ENCODE results near the gene ARHGAP22.

DNA sequence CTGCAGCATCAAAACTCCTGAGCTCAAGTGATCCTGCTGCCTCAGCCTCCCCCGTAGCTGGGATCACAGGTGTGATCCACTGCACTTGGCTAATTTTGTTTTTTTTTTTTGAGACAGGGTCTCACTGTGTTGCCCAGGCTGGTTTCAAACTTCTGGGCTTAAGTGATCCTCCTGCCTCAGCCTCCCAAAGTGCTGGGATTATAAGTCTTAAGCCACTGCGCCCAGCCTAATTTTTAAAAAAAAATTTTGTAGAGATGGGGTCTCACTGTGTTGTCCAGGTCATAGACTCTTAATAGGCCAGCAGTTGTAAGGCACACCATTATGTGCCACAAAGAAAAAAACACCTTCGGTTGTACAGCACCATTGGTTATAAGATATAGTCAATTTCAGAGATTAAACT lies 176.0 kb downstream of the ARHGAP22 start:
- TF ChIP-seq, protein P1, sequence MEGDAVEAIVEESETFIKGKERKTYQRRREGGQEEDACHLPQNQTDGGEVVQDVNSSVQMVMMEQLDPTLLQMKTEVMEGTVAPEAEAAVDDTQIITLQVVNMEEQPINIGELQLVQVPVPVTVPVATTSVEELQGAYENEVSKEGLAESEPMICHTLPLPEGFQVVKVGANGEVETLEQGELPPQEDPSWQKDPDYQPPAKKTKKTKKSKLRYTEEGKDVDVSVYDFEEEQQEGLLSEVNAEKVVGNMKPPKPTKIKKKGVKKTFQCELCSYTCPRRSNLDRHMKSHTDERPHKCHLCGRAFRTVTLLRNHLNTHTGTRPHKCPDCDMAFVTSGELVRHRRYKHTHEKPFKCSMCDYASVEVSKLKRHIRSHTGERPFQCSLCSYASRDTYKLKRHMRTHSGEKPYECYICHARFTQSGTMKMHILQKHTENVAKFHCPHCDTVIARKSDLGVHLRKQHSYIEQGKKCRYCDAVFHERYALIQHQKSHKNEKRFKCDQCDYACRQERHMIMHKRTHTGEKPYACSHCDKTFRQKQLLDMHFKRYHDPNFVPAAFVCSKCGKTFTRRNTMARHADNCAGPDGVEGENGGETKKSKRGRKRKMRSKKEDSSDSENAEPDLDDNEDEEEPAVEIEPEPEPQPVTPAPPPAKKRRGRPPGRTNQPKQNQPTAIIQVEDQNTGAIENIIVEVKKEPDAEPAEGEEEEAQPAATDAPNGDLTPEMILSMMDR (IDR thresholded peaks at IDR 0.05): no peak
- TF ChIP-seq POLR2AphosphoS5 (IDR thresholded peaks at IDR 0.05): no peak
- no peak for TF ChIP-seq POLR2A (IDR thresholded peaks at IDR 0.05)
